Stimulated activated CD8-positive, alpha-beta memory T cell treated with anti-CD3 and anti-CD28 coated beads, Interleukin-2, amount 100 ng/mL, for 1 hour (primary cell): ENCODE data around the gene FMNL2.

Source experiments
- DNase-seq, 2 donors: peaks; one replicate each; pipeline ENCODE4 v3.0.0-alpha.2; 2020; ENCODE audit warnings: low read depth in 2 of 2

FMNL2 gene

GRCh38 chr2:152492911-152493310, 157.9 kb downstream of the FMNL2 start:
- DNase-seq: no peak

- no peak for DNase-seq
Measured at GRCh38 chr2:152493417-152493816, 158.4 kb downstream of the FMNL2 start.

GRCh38 chr2:152493945-152494528, 159.1 kb downstream of the FMNL2 start:
- DNase-seq: no peak

GRCh38 chr2:152496371-152496770, 161.4 kb downstream of the FMNL2 start:
- DNase-seq: no peak

GRCh38 chr2:152497481-152498052, 162.6 kb downstream of the FMNL2 start:
- DNase-seq: no peak

GRCh38 chr2:152499331-152499816, 164.4 kb downstream of the FMNL2 start:
- no peak for DNase-seq

- DNase-seq: no peak
Measured at GRCh38 chr2:152499896-152500735, 165.1 kb downstream of the FMNL2 start.

- DNase-seq: no peak
Measured at GRCh38 chr2:152500772-152501171, 165.8 kb downstream of the FMNL2 start.

- DNase-seq: no peak
Measured at GRCh38 chr2:152501666-152502065, 166.7 kb downstream of the FMNL2 start.

GRCh38 chr2:152504618-152505017, 169.6 kb downstream of the FMNL2 start:
- no peak for DNase-seq

GRCh38 chr2:152505495-152505906, 170.5 kb downstream of the FMNL2 start:
- DNase-seq: no peak

GRCh38 chr2:152506843-152507242, 171.9 kb downstream of the FMNL2 start:
- DNase-seq: no peak

GRCh38 chr2:152507907-152508306, 172.9 kb downstream of the FMNL2 start:
- no peak for DNase-seq

GRCh38 chr2:152508446-152508845, 173.5 kb downstream of the FMNL2 start:
- DNase-seq: no peak

- DNase-seq: no peak
Measured at GRCh38 chr2:152509772-152510491, 175.0 kb downstream of the FMNL2 start.

- no peak for DNase-seq
Measured at GRCh38 chr2:152510621-152511020, 175.6 kb downstream of the FMNL2 start.

- DNase-seq: no peak
Measured at GRCh38 chr2:152511981-152512380, 177.0 kb downstream of the FMNL2 start.

- DNase-seq: no peak
Measured at GRCh38 chr2:152513029-152513428, 178.1 kb downstream of the FMNL2 start.

GRCh38 chr2:152513681-152514080, 178.7 kb downstream of the FMNL2 start:
- DNase-seq: no peak

GRCh38 chr2:152518034-152518433, 183.1 kb downstream of the FMNL2 start:
- no peak for DNase-seq

- DNase-seq: no peak
Measured at GRCh38 chr2:152518641-152519580, 183.9 kb downstream of the FMNL2 start.
